Right lobe of liver (tissue), 4 donors: ENCODE measurements around the gene PDLIM7.

Experiments used
- CTCF ChIP-seq, 4 donors: fragments of 200-600 bp in 3 of 4; fragments of 450-650 bp in 1 of 4; IDR thresholded peaks; one replicate each; pipeline versions ENCODE4 v1.5.1 to v1.8.0; 2016 to 2022; ENCODE audit warnings: antibody characterized with exemption in 4 of 4, mild to moderate bottlenecking in 2 of 4
- POLR2A ChIP-seq: fragments of 450-650 bp; IDR thresholded peaks from one replicate; pipeline ENCODE4 v1.6.1; 2017; ENCODE audit warnings: antibody characterized with exemption, mild to moderate bottlenecking
- donor health status: DM: no; HTN: no; CAD: no.
- donor health status: DM: no; HTN: no; CAD: no.
- donor health status: DM: no; HTN: yes; CAD: no.

- TF ChIP-seq POLR2A: no peak
- TF ChIP-seq CTCF (IDR thresholded peaks at IDR 0.05): no peak
Observed at GRCh38 chr5:177515580-177515979, 18.2 kb upstream of the PDLIM7 start.
